ENCODE results near the gene TM4SF20.

DNA sequence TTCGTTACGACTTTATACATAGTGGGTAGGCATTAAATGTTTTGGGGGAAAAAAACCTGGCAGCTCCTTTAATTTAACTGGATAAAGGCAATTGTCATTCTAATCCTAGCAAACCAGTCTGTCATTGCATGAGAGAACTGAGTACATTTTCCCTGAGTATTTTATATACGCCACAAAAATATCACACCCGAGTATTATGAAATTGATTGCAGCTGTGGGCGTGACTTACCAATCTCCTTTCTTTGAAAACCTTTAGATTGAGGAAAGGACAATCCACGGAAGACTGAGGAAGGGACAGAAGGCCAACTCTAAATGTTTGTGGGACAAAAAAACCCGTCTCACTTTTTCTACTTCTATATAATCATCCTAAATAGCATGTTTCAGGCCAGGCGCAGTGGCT lies 9.0 kb downstream of the TM4SF20 start:
- TF ChIP-seq, protein P1, sequence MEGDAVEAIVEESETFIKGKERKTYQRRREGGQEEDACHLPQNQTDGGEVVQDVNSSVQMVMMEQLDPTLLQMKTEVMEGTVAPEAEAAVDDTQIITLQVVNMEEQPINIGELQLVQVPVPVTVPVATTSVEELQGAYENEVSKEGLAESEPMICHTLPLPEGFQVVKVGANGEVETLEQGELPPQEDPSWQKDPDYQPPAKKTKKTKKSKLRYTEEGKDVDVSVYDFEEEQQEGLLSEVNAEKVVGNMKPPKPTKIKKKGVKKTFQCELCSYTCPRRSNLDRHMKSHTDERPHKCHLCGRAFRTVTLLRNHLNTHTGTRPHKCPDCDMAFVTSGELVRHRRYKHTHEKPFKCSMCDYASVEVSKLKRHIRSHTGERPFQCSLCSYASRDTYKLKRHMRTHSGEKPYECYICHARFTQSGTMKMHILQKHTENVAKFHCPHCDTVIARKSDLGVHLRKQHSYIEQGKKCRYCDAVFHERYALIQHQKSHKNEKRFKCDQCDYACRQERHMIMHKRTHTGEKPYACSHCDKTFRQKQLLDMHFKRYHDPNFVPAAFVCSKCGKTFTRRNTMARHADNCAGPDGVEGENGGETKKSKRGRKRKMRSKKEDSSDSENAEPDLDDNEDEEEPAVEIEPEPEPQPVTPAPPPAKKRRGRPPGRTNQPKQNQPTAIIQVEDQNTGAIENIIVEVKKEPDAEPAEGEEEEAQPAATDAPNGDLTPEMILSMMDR (IDR thresholded peaks at IDR 0.05), result no peak
- TF ChIP-seq, protein P2, sequence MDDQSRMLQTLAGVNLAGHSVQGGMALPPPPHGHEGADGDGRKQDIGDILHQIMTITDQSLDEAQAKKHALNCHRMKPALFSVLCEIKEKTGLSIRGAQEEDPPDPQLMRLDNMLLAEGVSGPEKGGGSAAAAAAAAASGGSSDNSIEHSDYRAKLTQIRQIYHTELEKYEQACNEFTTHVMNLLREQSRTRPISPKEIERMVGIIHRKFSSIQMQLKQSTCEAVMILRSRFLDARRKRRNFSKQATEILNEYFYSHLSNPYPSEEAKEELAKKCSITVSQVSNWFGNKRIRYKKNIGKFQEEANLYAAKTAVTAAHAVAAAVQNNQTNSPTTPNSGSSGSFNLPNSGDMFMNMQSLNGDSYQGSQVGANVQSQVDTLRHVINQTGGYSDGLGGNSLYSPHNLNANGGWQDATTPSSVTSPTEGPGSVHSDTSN (IDR thresholded peaks at IDR 0.05), result no peak
- TF ChIP-seq, protein P3, sequence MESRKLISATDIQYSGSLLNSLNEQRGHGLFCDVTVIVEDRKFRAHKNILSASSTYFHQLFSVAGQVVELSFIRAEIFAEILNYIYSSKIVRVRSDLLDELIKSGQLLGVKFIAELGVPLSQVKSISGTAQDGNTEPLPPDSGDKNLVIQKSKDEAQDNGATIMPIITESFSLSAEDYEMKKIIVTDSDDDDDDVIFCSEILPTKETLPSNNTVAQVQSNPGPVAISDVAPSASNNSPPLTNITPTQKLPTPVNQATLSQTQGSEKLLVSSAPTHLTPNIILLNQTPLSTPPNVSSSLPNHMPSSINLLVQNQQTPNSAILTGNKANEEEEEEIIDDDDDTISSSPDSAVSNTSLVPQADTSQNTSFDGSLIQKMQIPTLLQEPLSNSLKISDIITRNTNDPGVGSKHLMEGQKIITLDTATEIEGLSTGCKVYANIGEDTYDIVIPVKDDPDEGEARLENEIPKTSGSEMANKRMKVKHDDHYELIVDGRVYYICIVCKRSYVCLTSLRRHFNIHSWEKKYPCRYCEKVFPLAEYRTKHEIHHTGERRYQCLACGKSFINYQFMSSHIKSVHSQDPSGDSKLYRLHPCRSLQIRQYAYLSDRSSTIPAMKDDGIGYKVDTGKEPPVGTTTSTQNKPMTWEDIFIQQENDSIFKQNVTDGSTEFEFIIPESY (IDR thresholded peaks at IDR 0.05; ENCODE audit: borderline replicate concordance, low read depth), result no peak
- TF ChIP-seq, protein P4, sequence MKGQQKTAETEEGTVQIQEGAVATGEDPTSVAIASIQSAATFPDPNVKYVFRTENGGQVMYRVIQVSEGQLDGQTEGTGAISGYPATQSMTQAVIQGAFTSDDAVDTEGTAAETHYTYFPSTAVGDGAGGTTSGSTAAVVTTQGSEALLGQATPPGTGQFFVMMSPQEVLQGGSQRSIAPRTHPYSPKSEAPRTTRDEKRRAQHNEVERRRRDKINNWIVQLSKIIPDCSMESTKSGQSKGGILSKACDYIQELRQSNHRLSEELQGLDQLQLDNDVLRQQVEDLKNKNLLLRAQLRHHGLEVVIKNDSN (IDR thresholded peaks at IDR 0.05; ENCODE audit: borderline replicate concordance, low read depth), result no peak
- TF ChIP-seq JUND (IDR thresholded peaks at IDR 0.05), result no peak
- no peak for TF ChIP-seq TAF1 (IDR thresholded peaks at IDR 0.05; ENCODE audit: borderline replicate concordance, low read depth, low read length)
- no peak for TF ChIP-seq EZH2phosphoT487 (IDR thresholded peaks at IDR 0.05; ENCODE audit: borderline replicate concordance, low read depth)
- TF ChIP-seq, protein P5, sequence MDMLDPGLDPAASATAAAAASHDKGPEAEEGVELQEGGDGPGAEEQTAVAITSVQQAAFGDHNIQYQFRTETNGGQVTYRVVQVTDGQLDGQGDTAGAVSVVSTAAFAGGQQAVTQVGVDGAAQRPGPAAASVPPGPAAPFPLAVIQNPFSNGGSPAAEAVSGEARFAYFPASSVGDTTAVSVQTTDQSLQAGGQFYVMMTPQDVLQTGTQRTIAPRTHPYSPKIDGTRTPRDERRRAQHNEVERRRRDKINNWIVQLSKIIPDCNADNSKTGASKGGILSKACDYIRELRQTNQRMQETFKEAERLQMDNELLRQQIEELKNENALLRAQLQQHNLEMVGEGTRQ (IDR thresholded peaks at IDR 0.05; ENCODE audit: borderline replicate concordance, low read depth, low read length), result no peak
- no peak for TF ChIP-seq MXI1 (IDR thresholded peaks at IDR 0.05; ENCODE audit: low read depth, low read length)
- TF ChIP-seq POLR2AphosphoS5 (IDR thresholded peaks at IDR 0.05; ENCODE audit: low read depth, low read length), result no peak
- TF ChIP-seq, protein P6, sequence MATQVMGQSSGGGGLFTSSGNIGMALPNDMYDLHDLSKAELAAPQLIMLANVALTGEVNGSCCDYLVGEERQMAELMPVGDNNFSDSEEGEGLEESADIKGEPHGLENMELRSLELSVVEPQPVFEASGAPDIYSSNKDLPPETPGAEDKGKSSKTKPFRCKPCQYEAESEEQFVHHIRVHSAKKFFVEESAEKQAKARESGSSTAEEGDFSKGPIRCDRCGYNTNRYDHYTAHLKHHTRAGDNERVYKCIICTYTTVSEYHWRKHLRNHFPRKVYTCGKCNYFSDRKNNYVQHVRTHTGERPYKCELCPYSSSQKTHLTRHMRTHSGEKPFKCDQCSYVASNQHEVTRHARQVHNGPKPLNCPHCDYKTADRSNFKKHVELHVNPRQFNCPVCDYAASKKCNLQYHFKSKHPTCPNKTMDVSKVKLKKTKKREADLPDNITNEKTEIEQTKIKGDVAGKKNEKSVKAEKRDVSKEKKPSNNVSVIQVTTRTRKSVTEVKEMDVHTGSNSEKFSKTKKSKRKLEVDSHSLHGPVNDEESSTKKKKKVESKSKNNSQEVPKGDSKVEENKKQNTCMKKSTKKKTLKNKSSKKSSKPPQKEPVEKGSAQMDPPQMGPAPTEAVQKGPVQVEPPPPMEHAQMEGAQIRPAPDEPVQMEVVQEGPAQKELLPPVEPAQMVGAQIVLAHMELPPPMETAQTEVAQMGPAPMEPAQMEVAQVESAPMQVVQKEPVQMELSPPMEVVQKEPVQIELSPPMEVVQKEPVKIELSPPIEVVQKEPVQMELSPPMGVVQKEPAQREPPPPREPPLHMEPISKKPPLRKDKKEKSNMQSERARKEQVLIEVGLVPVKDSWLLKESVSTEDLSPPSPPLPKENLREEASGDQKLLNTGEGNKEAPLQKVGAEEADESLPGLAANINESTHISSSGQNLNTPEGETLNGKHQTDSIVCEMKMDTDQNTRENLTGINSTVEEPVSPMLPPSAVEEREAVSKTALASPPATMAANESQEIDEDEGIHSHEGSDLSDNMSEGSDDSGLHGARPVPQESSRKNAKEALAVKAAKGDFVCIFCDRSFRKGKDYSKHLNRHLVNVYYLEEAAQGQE (IDR thresholded peaks at IDR 0.05; ENCODE audit: low read depth, low read length), result no peak
- TF ChIP-seq YY1 (IDR thresholded peaks at IDR 0.05; ENCODE audit: low read depth), result no peak
- TF ChIP-seq CHD2 (IDR thresholded peaks at IDR 0.05; ENCODE audit: low read length, partially characterized antibody), result no peak
